ENCODE results near the gene TMEM269. TPM values are rescaled to one million over a fixed set of nuclear protein-coding genes. Genes with fewer than 3 reads are reported as not detected.
"Not testable (repeated sequence)": the region's sequence is repeated elsewhere in the genome, so short reads cannot be mapped to it uniquely, and the experiment has no call there.

Gene TMEM269
- polyA plus RNA-seq, 5 donors, result 0.47 to 1.5 (median 1.3) TPM

DNA sequence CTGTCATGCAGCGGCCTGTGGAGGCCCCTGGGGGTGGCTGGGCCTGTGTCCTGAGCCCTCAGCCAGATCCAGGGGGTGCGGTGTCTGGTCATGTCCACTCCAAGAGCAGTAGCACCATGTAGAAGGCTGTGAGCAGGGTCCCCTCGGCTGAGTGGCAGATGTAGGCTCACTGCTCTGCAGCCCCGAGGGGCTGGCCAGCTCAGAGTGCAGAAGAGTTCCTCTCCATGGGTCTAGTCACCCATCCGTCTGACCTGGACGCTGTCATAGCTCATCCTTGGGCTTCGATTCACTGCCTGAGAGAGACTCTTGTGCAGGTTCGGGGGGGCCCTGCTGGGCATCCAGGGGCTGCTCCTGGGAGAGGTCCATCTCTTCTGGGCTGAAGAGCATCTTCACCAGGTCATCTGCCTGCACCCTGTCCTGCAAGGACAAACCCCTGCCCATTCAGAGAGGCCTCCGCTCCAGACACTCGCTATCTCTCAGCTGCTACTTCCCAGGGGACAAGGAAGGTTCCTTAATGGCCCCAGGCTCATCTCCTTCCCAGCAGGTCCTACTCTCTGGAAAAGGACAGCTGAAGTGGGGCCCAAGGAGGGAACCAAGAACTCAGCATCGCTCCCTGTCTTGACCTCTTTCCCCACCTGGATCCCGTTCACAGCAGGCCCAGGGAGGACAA, 38.2 kb upstream of the TMEM269 start:
- DNase-seq, result no peak

DNA sequence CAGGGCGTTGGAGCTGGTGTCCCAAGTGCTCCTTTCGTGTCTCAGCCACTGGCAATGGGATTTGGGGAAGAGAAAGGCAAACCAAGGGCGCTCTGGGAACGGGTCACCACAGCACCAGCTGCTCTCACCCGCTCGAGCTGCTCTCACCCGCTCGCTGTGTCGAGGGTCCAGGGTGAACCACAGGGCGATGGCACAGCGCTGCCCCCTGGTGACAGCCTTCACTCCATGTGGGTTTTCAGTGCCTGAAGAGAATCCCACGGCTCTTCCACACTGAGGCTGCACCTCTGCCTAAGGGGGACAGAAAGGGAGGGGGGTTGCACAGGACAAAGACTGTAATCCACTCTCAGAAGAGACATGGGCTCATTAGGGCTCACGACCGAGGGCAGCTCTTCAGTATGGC, 37.7 kb upstream of the TMEM269 start:
- peak; percentile 27 to 43 for DNase-seq

DNA sequence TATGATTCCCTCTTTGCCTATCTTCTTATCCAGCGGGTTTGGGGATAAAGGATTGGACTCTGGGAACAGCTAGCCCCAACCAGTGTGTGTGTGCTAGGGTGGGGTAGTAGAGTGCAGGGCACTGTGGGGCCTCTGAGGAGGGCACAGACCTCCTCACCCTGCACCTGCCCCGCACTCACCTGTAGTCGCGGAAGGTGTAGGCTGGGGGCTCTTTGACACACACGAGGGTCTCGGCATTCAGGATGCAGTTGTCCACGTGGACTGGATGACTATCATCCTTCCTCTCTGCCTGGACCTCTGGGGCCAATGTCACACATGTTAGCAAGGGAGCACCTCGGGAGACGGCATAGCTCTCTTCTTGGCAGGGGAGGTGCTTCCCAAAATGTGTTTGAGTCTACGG, 36.8 kb upstream of the TMEM269 start:
- no peak for DNase-seq

DNA sequence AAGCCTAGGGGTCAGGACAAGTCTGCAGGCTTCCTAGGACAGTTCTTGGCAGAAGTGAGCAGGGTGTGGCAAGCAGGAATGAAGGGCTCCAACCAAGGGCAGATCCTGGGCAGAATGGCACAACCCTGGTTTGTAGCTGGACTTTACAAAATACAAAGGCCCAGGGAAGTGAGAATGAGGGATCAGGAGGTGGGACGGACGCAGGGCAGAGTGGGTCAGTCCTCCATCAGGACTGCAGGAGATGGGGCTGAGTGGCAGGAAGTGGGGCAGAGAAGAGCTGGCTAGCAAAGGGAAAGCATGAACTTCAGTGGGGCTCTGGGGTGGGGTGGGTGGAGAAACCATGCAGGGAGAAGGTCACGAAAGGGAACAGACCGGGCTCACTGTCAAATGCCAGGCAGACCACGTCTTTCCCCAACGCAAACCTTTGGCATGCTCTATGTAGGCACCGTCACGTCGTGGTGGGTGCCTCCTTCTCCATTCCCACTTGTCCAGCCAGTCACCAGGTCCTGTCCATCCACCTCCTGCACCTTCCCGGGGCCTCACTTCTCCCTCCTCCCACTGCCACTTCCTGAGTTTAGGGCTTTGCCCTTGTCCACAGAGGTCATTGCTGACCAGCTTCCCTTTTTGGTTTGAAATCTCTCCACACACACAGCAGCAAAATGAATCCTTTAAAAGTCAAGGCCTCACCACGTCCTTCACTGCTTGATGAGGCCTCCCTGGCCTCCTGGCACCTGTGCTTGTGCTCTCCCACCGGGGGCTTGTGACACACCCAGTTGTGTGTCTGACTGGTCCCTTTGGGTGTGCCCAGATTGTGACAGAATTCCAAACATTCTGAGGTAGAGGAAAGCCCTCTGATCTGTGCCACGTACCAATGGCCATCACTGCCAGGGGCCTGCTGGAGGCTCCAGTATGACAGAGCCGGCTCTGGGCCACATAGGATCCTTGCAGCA, 36.1 kb upstream of the TMEM269 start:
- DNase-seq, result no peak

DNA sequence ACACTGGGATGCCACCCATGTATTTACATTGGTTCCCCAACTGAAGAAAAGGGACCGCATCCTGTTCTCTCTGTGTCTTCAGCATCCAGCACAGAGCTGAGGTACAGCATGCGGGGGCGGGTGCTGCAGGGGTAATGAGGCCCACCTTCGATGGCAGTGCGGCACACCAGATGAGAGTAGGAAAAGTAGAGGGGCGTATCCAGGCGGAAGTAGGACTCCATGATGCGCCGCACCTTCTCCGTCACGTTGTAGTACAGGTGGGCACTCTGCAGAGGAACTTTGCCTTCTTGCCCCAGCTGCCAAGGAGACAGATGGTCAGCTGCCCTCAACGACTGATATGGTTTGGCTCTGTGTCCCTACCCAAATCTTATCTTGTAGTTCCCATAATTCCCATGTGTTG, 34.8 kb upstream of the TMEM269 start:
- DNase-seq, result no peak

DNA sequence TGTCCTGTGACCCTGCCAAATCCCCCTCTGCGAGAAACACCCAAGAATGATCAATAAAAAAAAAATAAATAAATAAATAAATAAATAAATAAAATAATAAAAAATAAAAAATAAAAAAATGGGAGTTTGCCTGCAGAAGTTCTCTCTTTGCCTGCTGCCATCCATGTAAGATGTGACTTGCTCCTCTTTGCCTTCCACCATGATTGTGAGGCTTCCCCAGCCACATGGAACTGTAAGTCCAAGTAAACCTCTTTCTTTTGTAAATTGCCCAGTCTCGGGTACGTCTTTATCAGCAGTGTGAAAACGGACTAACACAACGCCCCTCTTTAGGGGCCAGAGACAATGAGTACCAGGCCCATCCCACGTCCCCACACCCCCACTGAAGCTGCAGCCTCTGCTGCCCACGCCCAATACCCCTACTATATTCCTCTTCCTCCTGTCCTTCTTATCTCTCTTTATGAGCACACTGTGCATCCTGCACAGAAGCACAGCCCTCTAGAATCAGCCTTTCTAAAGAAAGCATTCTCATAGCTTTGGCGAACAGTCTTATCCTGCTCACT, 33.2 kb upstream of the TMEM269 start:
- DNase-seq, result not testable (repeated sequence)

DNA sequence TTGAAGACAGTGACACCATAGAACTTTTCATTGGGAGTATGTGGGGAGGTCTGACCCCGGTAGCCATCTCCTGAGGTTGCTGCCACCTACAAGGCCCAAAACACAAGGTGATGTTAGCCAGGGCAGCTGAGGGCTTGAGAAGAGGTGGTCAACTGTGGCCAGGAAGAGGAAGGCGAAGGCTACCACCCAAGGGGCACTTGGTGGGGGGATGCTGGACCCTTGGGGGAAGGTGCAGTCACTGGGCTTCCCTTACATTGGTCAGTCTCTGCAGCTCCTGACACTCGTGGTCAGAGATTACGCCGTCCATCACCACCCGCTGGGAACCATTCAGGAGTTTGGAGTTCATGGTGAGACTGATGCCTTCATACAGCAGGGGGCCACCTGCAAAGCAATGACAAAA, 32.5 kb upstream of the TMEM269 start:
- DNase-seq, result no peak

DNA sequence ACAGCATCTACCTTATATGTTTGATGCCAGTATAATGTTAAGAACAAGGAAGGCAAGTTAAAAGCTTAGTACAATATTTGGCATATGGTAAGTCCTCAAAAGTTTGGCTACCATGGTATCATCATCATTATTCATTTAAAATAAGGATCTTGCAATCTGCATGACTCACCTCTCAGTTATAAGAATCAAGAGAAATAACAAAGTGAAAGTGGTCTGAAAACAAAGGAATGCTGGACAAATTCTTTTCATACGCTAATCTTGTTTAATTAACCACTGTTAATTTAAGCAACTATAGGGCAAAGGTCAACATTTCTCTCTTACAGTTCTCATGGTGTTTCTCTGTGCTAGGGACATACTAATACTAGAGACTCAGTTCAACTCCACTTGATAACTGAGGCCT, 31.7 kb upstream of the TMEM269 start:
- DNase-seq, result no peak

DNA sequence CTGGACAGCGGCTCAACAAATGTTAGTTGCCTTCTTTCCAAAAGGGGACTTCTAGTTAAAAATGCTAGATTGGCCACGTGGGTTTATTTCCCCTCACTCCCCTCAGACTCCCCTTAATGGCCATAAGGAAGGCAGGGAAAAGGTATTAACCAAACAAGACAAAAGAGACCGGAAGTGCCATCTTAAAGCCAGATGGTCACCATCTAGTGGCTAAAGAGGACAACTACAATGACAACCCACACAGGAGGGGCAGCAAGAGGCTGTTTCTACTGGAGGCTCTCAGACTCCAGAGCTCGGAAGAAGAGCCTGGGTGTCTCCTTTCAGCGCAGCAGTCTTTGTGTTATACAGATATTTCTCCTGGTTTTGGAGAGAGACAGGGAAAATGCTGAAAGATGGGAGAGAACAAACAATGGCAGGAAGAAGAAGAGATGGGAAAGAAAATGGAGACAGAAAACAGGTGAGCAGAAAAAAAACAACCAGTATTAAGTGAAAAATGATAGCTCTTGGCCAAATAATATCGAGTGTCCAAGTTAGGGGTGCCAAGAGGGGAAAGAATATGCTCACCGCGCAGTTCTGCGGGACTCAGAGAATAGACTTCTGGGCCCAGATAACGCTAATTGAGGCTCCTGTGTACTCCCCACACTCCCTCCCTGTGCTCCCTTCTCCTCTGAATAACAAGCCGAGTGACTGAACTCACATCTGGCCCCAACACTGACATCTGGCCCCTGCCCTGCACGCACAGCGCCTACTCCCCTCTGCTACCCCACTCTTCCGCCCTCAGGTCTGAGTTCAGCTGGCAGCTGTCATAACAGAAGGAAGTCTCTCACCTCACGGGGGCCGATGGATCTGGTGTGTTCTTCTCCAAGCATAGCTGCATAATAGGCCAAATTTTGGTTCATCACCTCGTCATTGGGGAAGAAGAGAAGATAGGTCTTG, 27.6 kb upstream of the TMEM269 start:
- DNase-seq, result no peak

DNA sequence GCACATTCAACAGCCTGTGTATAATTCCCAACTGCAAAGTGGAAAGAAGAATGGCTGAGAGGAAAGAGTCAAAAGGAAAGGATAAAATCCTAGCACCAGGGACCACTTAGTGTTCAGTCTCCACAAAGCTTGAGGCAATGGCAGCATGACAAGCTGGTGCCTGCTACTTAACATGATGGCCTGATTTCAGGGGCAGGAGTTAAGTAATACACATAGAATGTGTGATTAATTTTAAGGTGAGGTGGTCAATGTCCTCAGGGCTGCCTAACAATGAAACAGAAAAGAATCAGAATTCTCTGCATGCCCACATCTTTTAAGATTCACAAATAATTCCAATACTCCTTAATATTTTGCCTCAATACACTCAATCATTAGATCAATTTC, 26.9 kb upstream of the TMEM269 start:
- DNase-seq, result no peak

DNA sequence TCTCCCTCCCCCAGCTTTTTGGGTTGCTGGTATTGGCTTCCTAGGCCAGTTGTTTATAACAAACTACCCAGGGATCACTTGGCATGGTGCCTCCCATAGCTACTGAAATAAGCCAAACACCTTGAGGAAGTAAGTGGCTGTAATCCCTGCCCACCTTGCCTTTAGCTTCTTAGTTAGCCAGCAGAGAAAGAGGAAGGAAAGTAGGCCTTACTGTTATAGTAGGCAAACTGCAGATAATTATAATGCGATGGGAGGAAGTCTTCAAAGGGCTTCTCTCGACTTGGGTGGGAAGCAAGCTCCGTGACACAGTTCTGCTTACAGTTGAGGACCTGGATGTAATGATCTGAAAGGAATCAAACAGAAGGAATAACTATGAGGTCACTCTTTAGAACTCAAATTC, 26.1 kb upstream of the TMEM269 start:
- no peak for DNase-seq

DNA sequence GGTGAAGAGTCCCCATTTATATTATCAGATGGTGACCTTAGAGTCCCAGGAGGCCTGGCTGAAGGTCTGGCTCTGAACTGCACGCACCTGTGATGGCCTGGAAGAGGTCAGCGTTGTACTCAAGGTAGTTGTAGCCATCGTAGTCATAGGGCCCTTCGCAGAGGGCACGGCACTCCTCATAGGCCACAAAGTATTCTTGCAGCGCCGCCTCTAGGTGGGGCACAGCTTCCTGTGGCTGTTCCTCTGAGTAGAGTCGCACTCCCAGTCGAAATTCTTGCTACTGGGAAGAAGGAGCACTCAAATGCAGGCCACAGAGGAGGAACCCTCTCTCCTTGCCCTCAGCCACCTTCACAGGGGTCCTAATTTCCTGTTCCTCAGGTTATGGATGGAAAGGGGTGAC, 25.7 kb upstream of the TMEM269 start:
- no peak for DNase-seq

DNA sequence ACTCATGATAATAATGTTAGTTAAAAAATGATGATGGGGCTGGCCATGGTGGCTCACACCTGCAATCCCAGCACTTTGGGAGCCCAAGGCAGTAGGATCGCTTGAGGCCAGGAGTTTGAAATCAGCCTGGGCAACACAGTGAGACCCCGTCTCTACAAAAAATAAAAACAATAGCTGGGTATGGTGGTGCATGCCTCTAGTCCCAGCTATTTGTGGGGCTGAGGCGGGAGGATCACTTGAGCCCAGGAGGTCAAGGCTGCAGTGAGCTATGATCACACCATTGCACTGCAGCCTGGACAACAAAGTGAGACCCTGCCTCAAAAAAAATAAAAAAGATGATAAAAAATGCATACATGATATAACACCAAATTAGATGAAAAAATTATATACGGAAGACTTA, 23.2 kb upstream of the TMEM269 start:
- DNase-seq, result no peak

DNA sequence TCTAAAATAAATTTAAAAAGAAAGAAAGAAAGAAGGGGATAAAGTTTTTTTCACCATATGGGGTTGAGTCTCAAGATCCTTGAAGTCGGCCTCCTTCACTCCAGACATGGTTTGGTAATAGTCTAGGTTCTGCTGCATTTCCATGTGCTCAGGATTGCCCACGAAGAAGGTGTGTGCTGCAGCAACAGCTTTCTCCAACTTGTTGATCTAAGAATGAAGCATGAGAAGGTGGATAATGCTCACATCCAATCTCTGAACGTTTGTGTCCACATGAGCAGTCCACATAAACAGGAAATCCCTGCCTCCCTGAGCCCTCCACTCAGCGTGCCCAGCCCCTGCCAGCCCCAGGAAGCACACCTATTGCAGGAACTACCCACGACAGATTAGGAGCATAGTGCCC, 22.5 kb upstream of the TMEM269 start:
- no peak for DNase-seq

DNA sequence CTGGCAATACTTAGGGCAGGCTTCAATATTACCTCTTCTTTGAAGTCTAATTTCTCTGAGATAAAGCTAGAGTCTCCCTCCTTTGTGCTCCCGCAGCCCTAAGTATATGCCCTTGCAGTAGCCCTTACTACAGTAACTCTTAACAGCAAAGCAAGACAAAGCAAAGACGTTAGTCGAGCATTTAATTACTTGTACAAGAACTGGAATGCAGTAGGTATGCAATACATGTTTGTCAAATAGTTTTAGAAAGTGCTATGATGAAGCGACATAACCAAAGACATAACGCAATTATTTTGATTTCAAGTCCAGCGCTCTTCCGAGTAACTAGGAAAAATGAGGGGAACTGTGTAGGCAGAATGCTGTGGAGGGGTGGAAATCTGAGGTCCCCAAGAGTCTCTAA, 19.5 kb upstream of the TMEM269 start:
- no peak for DNase-seq

DNA sequence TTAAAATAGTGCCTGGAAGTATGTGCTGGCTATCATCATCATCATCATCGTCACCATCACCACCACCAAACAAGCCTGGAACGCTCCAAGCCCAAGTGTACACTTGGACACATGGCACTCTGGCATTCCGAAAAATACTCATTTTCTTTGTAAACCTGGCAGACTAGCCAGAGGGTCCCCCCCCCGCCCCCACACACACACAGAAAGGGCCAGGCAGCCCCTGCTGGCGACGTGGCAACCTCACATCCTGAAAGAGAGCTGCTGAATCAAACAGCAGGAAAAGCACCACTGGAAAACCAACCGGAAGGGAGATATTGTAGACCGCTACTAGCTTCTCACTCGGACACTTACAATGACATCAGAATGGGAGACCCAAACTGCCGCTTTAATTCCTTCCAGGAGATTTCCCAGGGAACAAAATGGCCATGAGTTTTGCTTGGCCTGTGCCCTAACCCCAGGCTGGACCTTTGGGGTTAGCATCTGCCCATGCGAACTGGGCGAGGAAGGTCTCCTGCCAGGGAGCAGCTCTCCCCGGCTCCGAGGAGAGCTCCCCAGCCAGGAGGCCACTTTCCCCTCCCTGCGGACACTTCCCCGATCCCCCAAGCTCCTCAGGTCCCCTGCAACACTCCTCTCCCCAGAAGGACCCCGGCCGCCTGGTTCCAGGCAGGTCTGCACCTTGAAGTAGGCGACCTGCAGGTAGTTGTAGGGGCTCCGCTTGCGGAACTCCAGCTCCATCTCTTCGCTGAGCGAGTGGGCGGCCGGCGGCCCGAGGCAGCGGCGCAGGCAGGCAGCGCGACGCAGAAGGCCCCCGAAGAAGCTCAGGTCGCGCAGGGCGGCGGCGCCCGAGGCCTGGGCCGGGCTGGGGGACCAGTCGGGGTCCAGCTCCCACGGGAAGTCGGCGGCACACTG, 18.7 kb upstream of the TMEM269 start:
- DNase-seq, result peak; percentile 62 to 73

DNA sequence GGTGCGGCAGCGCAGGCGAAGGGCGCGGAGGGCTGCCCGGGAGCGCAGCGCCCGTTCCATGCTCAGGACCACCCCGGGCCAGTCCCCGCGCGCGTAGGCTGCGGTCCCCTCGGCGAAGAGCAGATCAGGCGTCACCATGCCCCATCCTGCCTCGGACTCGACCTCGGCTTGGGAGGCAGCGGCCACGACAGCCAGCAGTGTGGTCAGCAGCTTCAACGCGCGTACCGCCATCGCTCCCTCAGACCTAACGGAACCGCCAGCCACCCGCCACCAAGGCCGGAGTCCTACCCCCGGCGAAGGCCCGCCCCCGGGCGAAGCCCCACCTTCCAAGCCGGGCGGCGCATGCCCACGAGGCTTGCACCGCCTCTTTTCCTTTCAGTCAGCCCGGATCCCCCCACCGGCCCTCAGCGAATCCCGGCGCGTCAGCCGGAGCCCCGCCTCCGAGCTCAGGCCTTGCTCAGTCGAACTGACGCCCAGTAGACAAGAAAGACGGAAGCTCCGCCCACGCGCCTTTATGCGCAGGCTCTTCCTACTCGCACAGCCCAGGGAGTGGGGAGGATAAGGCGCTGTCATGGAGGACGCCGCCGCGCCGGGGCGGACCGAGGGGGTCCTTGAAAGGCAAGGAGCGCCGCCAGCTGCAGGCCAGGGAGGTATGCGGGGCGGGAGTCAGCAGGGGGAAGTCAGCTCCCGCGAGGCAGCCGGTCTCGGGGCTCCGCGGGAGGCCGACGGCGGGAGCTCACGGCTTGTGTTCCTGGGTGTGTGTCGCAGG, 17.9 kb upstream of the TMEM269 start, which contains the start of the genes C1orf50 and P3H1:
Gene C1orf50 (plus strand): TSS at position 509 of the 769 bp plus-strand sequence. CDS start 63 bp downstream, at position 572.
Gene P3H1 (minus strand): TSS at position 288 of the 769 bp plus-strand sequence. CDS start 57 bp downstream, at position 231.
- peak; percentile 99 to 100 for DNase-seq

DNA sequence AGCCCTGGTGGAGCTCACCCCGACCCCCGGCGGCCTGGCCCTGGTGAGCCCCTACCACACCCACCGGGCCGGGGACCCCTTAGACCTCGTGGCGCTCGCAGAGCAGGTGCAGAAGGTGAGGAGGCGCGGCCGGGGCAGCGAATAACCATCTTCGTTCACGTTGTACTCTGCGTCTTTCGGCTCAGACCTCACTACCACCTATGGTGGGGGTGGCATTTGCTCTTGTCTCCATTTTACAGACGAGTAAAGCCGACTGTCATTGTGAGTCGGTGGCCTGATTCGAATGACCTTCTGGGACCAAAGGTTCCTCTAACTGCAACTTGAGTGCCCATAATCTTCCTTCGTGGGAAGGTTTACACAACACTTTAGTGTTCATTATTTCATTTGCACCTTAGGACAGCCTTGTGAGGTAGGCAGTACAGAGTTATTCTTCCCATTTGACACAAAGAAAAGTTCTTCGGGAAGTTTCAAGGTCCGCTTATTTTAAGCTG, 17.2 kb upstream of the TMEM269 start:
- no peak for DNase-seq

DNA sequence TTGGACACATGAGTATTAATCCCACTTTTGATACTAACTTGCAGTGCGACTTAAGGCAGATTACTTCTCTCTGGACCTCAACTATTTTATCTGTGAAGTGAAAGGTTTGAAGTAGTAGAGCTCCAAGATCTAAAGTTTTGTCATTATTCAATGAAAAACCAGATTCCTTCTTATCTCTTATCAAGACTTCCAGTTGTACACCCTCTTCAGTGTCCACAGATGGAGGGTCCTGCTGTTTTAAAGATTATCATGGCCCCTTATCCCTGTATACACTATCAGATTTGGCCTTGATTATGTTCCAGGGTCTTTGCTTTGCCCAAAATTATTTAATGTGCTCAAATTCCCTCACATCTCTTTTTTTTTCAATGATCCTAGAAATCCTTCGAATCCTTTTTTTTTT, 16.6 kb upstream of the TMEM269 start:
- DNase-seq, result no peak
